ENCODE data around the gene DND1. TPM values are rescaled to one million over a fixed set of nuclear protein-coding genes. Genes with fewer than 3 reads are reported as not detected.

DND1 gene
- total and polyA plus RNA-seq, 2 experiments from 2014 or later, result 8.1 to 15.5 TPM

GRCh38 chr5:140707812-140708211, 34.4 kb upstream of the DND1 start:
- TF ChIP-seq ZNF331 (CRISPR knock-in tag; IDR thresholded peaks at IDR 0.05; ENCODE audit: low read depth) (no peak), EZH2 (IDR thresholded peaks at IDR 0.05; ENCODE audit: low read depth, unreplicated experiment) (no peak), ETS1 (IDR thresholded peaks at IDR 0.05) (no peak), NANOG (IDR thresholded peaks at IDR 0.05; ENCODE audit: borderline replicate concordance) (no peak), REST (IDR thresholded peaks at IDR 0.05; ENCODE audit: unreplicated experiment) (no peak), ZNF462 (CRISPR knock-in tag; IDR thresholded peaks at IDR 0.05) (no peak), EZH2phosphoT487 (IDR thresholded peaks at IDR 0.05; ENCODE audit: unreplicated experiment) (no peak), JUNB (IDR thresholded peaks at IDR 0.05; ENCODE audit: unreplicated experiment) (no peak), CREB1 (CRISPR knock-in tag; IDR thresholded peaks at IDR 0.05; ENCODE audit: low read depth) (no peak), ZNF114 (CRISPR knock-in tag; IDR thresholded peaks at IDR 0.05) (no peak), POLR2AphosphoS5 (IDR thresholded peaks at IDR 0.05; ENCODE audit: low read depth) (no peak)
- Mint-ChIP-seq H3K27ac (no peak overlapping the region), H3K27me3 (ENCODE audit: insufficient read depth, low read depth, poor library complexity) (peaks cover 8% of the 10 kb centered on the region), H3K9me3 (no peaks in the 10 kb centered on the region; the same call in 2 of the 3 replicates), H3K4me1 (0 out of 3 replicates have a peak, but pooled peaks cover 2% of the 10 kb centered on the region), H3K4me3 (no peak overlapping the region), H3K36me3 (ENCODE audit: low read depth) (peaks cover 35% of the 10 kb centered on the region)
- ATAC-seq (no peak), DNase-seq (ENCODE audit: low spot score) (no peak)
- Histone ChIP-seq H3K4me3 (no peak overlapping the region), H3K27me3 (ENCODE audit: insufficient read depth) (no peaks in the 10 kb centered on the region), H3F3A (replicated peaks; ENCODE audit: low read depth) (peaks cover 6% of the 10 kb centered on the region; the same call in 1 of the 2 replicates), H3K4me2 (no peak overlapping the region), H2AFZ (no peak overlapping the region), H3K79me2 (replicated peaks; ENCODE audit: insufficient read depth) (no peaks in the 10 kb centered on the region), H3K9me2 (ENCODE audit: insufficient read depth) (no peaks in the 10 kb centered on the region), H3K4me1 (ENCODE audit: insufficient read depth) (no peaks in the 10 kb centered on the region), H4K20me1 (replicated peaks; ENCODE audit: insufficient read depth) (no peaks in the 10 kb centered on the region), H3K36me3 (ENCODE audit: insufficient read depth) (peaks cover 21% of the 10 kb centered on the region), H3K27ac (ENCODE audit: low read depth) (no peak overlapping the region)

All from GM23338 (cell line).